GM08714 (cell line): ENCODE results near the gene AAR2.

Source experiments
- H3K4me3 ChIP-seq: fragments of 200-500 bp; sonication (Bioruptor generic); 2 replicates; pipeline ENCODE4 v1.5.1; 2014; ENCODE audit warnings: mild to moderate bottlenecking, low read length, inconsistent platforms
- ZNF274 ChIP-seq: IDR thresholded peaks from 2 replicates; pipeline ENCODE4 v1.6.1; 2012; ENCODE audit warnings: mild to moderate bottlenecking, low read depth, low read length

Gene AAR2

DNA sequence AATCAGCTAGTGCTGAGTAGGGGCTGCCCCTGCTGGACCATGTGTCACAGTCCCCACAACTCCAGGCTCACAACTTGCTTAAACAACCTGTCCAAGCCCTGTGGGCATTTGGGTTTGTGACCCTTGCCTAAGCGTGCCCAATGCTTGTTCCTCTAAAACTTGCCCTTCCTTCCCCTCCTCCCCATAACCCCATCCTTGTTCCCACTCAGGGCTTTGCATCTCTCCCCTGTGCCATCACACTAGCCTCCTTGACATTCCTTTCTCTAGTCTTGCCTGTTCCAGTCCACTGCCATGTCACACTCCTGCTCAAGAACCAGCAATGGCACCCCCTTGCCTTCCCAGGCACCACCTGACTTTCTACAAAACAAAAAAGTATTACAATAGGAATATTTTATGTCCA lies 67.6 kb downstream of the AAR2 start:
- TF ChIP-seq ZNF274, result no peak

DNA sequence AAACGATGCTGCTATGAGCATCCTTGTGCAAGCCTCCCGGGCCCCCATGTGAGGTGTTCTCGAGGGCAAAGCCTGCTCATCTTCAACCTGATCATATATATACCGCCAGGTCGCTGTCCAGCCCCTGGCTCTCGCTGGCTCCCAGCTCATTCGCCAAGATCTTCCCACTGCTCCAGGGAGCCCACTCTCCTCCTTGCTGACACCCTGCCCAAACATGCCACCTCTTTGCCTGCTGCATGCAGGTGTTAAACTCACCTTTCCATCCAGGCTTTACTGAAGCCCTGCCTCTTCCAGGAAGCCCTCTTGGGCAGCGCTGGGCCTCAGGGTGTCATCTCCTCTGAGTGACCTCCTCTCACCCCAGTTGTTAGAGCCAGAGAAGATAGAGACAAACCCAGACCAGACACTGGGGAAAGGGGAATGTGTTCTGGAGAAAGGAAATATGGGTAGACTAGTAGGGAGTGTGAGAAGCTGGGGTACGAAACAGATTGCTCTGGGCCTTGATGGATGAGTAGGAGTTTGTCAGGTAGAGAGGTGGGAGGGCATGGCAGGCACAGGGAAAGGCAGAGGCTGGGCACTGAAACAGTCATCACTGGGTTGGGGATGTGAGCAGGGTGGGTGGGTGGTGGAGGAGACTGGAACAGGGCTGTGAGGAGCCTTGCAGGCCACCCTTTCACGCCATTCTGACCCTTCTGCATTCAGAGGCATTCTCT lies 68.7 kb downstream of the AAR2 start:
- H3K4me3 ChIP-seq, result no peak overlapping the region
- no peak for TF ChIP-seq ZNF274

More for the DNA sequence above, 67.6 kb downstream of the AAR2 start:
- H3K4me3 ChIP-seq, result no peak overlapping the region

DNA sequence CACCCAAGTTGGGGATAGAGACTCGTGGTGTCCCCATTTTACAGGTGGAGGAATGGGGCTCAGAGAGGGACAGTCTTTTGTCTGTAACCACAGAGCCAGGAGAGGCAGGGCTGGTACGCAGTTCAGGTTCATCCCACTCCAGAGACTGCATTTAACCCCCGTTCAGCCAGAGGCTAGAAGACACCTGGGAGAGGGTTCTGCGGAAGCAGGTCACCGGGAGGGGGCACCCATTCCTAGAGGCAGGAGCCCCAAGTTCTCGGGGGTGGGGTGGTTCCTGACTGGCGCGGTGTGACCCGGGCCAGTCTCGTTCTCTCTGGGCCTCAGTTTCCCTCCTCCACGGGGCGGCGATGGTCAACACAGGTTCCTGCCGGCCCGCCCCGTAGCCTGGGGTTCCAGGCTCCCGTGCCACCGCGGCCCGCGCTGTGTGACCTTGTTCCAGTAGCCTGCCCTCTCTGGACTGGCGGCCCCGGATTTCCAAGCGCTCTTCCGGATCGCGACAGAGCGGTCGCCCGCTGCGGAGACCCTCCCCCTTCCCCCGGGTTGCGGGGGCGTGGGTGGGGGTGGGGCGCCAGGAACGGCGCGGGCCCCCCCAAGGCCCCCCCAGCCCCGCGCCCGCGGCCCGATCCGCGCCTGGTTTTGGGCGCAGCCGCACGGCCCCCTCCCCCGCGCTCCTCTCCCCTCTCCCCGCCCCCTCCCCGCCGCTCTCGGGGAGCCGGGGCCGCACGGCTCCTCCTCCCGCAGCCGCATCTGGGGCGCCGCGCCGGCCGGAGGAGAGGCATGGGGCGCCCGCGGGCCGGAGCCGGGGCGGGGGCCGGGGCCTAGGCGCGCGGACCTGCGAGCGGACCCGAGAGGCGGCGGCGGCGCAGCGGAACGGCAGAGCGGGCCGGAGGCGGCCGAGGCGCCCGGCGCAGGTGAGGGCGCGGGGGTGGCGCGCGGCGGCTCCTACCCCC lies 69.6 kb downstream of the AAR2 start, which contains the start of gene DLGAP4:
DLGAP4 (plus strand) TSS at position 738 of the 950 bp plus-strand sequence. CDS start 125,379 bp downstream, outside the sequence.
- H3K4me3 ChIP-seq, result no peak within 1 kb of the TSS
- TF ChIP-seq ZNF274, result no peak
